Measurements from ENCODE around the gene PIEZO1. TPM values are rescaled to one million over a fixed set of nuclear protein-coding genes. Genes with fewer than 3 reads are reported as not detected.

PIEZO1 gene
- total RNA-seq, 1 experiment from 2014 or later, result 224 TPM

- intact Hi-C loops (cut with micrococcal nuclease), result no loop called here
- RAD21 ChIA-PET (ENCODE audit: low non-redundant PET in 1 of 2, low total read pairs in 2 of 2, uncharacterized antibody in 2 of 2, unreplicated experiment in 2 of 2), result no interaction called here
These were observed 37.3 kb downstream of the PIEZO1 start for GRCh38 chr16:88747588-88748301.

More at GRCh38 chr16:88747588-88748301, 37.3 kb downstream of the PIEZO1 start:
- H4K20me1 ChIP-seq (ENCODE audit: insufficient read depth), result peaks cover 10% of the 10 kb centered on the region; the same call in 1 of the 2 replicates
- H3K9me2 ChIP-seq (ENCODE audit: insufficient read depth), result no peaks in the 10 kb centered on the region
- H2AFZ ChIP-seq (ENCODE audit: low read depth, low read length, poor library complexity, severe bottlenecking), result no peak overlapping the region
- ATAC-seq (peak; percentile 89), DNase-seq (ENCODE audit: low read depth, low spot score) (peak; percentile 67)
- no TSS peak for BruUV-seq (replicated peaks)
- H3K9me3 ChIP-seq (ENCODE audit: control insufficient read depth in 1 of 2, insufficient read depth in 1 of 2, low read depth in 1 of 2, low read length in 2 of 2), result no peaks in the 10 kb centered on the region
- no peak overlapping the region; the same call in 1 of the 2 replicates for H3K27ac ChIP-seq (ENCODE audit: low read depth, low read length)
- no peak overlapping the region for H3K9ac ChIP-seq (ENCODE audit: low read length)
- ChIA-PET POLR2A (no interaction called here), CTCF (interaction anchor here (0.6 to 4.7 kb wide), 2 partner anchors 10 to 37 kb away, joined by 3 to 30 read pairs; partner anchors contain the start of gene PIEZO1)
- TF ChIP-seq CTCF (IDR thresholded peaks at IDR 0.05 in 2 of 3, conservative IDR thresholded peaks at IDR 0.05 in 1 of 3; ENCODE audit: borderline replicate concordance in 1 of 3, insufficient read depth in 1 of 3, low read depth in 2 of 3, low read length in 2 of 3), result peak; percentile 88 to 98 (median 97)
- TF ChIP-seq POLR2AphosphoS5 (IDR thresholded peaks at IDR 0.05; ENCODE audit: low read depth, low read length), result peak; percentile 32; the same call in 1 of the 2 replicates
- no peak for TF ChIP-seq JUND (IDR thresholded peaks at IDR 0.05)
- no peaks in the 10 kb centered on the region for H3K27me3 ChIP-seq (ENCODE audit: insufficient read depth, low read length)
- H3K79me2 ChIP-seq (ENCODE audit: insufficient read depth, low read length), result peaks cover 85% of the 10 kb centered on the region
- H3K36me3 ChIP-seq (ENCODE audit: control insufficient read depth in 1 of 2, insufficient read depth in 2 of 2, low read length in 2 of 2), result peaks cover 2 to 24% of the 10 kb centered on the region in 2 experiments; a peak in 2 of 4 replicates
- no peak overlapping the region for H3K4me2 ChIP-seq (ENCODE audit: low read length)
- H3K4me1 ChIP-seq (ENCODE audit: control insufficient read depth in 1 of 2, insufficient read depth in 2 of 2, low read length in 2 of 2), result peaks cover 0 to 16% of the 10 kb centered on the region in 2 experiments; a peak in 2 of 4 replicates
- H3K4me3 ChIP-seq (replicated peaks in 1 of 2; ENCODE audit: low read depth in 1 of 2, low read length in 2 of 2), result no peak overlapping the region

All from HCT116 (cell line).